ENCODE results near the gene GSK3B. TPM values are rescaled to one million over a fixed set of nuclear protein-coding genes. Genes with fewer than 3 reads are reported as not detected.

GSK3B gene
- total and polyA plus RNA-seq, 8 donors = 4.4 to 20.7 (median 11.2) TPM

GRCh38 chr3:120088622-120089021 lies 5.6 kb downstream of the GSK3B start:
- no peaks in the 10 kb centered on the region for H3K36me3 ChIP-seq
- no peak for FAIRE-seq
- no peak for DNase-seq
- no peak for ATAC-seq
- H3K27ac ChIP-seq = no peak overlapping the region
- no peak overlapping the region for H3K4me3 ChIP-seq
- H3K27me3 ChIP-seq = no peaks in the 10 kb centered on the region
- TF ChIP-seq CTCF (IDR thresholded peaks at IDR 0.05) = no peak
- intact Hi-C loops (cut with DNase I) = no loop called here
- WGBS, 2 donors = 93 to 95% methylated on average over 3 of the region's 3 CpGs
- H3K9me3 ChIP-seq = no peaks in the 10 kb centered on the region
- H3K4me1 ChIP-seq = peaks cover 5 to 16% (median 13%) of the 10 kb centered on the region in 3 donors

GRCh38 chr3:120081719-120082118 lies 12.5 kb downstream of the GSK3B start:
- FAIRE-seq = no peak
- no peak for DNase-seq
- intact Hi-C loops (cut with DNase I) = no loop called here
- ATAC-seq = no peak
- TF ChIP-seq CTCF (IDR thresholded peaks at IDR 0.05) = no peak
- no peaks in the 10 kb centered on the region for H3K36me3 ChIP-seq
- no peak overlapping the region for H3K4me3 ChIP-seq
- no peaks in the 10 kb centered on the region for H3K9me3 ChIP-seq
- no peaks in the 10 kb centered on the region for H3K27me3 ChIP-seq
- WGBS, 2 donors = 88 to 92% methylated on average over 3 of the region's 3 CpGs
- H3K27ac ChIP-seq = no peak overlapping the region
- H3K4me1 ChIP-seq = peaks cover 0 to 5% (median 0%) of the 10 kb centered on the region in 3 donors

GRCh38 chr3:120080836-120081235 lies 13.4 kb downstream of the GSK3B start:
- peaks cover 0 to 5% (median 0%) of the 10 kb centered on the region in 3 donors for H3K4me1 ChIP-seq

GRCh38 chr3:120077731-120078130 lies 16.5 kb downstream of the GSK3B start:
- 44 to 51% methylated on average over 2 of the region's 2 CpGs for WGBS, 2 donors
- no peak overlapping the region for H3K4me3 ChIP-seq
- no peaks in the 10 kb centered on the region for H3K4me1 ChIP-seq
- ATAC-seq (no peak), FAIRE-seq (no peak), DNase-seq (no peak)
- H3K27me3 ChIP-seq = no peaks in the 10 kb centered on the region
- no peak overlapping the region for H3K27ac ChIP-seq
- H3K36me3 ChIP-seq = no peaks in the 10 kb centered on the region
- intact Hi-C loops (cut with DNase I) = no loop called here
- TF ChIP-seq CTCF (IDR thresholded peaks at IDR 0.05) = no peak
- H3K9me3 ChIP-seq = no peaks in the 10 kb centered on the region

More at GRCh38 chr3:120080836-120081235, 13.4 kb downstream of the GSK3B start:
- no peak for TF ChIP-seq CTCF (IDR thresholded peaks at IDR 0.05)
- no peak for FAIRE-seq
- Histone ChIP-seq H3K27me3 (no peaks in the 10 kb centered on the region), H3K4me3 (no peak overlapping the region), H3K27ac (no peak overlapping the region), H3K9me3 (no peaks in the 10 kb centered on the region), H3K36me3 (no peaks in the 10 kb centered on the region)
- intact Hi-C loops (cut with DNase I) = no loop called here
- ATAC-seq = no peak
- DNase-seq = no peak
- WGBS, 2 donors = 92 to 93% methylated on average over 2 of the region's 2 CpGs

- Histone ChIP-seq H3K36me3 (no peaks in the 10 kb centered on the region), H3K4me1 (peaks cover 0 to 3% (median 0%) of the 10 kb centered on the region in 3 donors), H3K27ac (no peak overlapping the region), H3K27me3 (no peaks in the 10 kb centered on the region), H3K9me3 (no peaks in the 10 kb centered on the region), H3K4me3 (no peak overlapping the region)
- ATAC-seq = peak in 2 of 4 donors; percentile 51 to 62
- no peak for DNase-seq
- intact Hi-C loops (cut with DNase I) = no loop called here
- 70 to 76% methylated on average over 3 of the region's 3 CpGs for WGBS, 2 donors
- FAIRE-seq = no peak
- TF ChIP-seq CTCF (IDR thresholded peaks at IDR 0.05) = no peak
Observed at GRCh38 chr3:120072867-120073525, 21.3 kb downstream of the GSK3B start.

All from pancreas (tissue), 10 donors.